ENCODE measurements around the gene PDGFD.

Gene PDGFD

GRCh38 chr11:104164028-104164520 lies at the start of gene PDGFD:
PDGFD (minus strand) TSS chr11:104164147.
- DNase-seq (ENCODE audit: low read depth, low spot score), result no peak

GRCh38 chr11:104206936-104207335 lies 43.0 kb upstream of the PDGFD start:
- no peak for DNase-seq (ENCODE audit: low read depth, low spot score)

DNA sequence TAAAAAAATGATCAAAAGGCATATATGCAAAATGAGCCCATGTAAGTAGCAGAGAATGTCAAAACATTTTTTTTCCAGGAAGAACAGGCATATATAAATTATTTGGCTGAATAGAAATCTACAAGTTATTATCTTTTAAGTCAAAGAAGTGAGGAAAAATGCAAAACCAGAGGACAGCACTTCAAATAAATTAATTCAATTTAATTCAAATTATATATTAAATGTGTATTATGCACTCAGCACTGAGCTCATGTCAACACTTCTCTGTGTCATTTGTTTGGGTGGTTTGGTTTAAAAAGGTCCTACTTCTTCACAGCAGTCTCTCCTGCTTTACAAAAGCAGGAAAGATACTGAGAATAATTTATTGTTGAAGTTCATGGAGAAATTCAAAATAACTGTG lies 41.9 kb upstream of the PDGFD start:
- DNase-seq (ENCODE audit: low read depth, low spot score), result no peak

DNA sequence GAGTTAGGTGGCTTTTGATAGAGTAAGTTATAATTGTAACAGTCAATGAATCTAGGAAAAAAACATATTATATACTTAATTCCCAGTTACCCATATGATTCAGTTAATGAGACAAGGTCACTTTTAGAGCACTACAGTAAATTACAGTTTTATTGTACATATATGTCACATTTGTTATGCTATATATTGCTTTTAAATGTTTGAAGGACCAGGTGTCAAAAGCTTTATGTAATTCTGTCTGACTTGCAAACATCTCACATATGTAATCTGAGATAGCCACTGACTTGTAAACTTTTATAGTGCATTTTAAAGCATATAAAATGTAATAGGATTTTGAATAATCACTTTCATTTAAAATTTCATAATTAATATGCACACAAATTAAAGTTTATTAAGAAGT lies 36.7 kb upstream of the PDGFD start:
- no peak for DNase-seq (ENCODE audit: low read depth, low spot score)

DNA sequence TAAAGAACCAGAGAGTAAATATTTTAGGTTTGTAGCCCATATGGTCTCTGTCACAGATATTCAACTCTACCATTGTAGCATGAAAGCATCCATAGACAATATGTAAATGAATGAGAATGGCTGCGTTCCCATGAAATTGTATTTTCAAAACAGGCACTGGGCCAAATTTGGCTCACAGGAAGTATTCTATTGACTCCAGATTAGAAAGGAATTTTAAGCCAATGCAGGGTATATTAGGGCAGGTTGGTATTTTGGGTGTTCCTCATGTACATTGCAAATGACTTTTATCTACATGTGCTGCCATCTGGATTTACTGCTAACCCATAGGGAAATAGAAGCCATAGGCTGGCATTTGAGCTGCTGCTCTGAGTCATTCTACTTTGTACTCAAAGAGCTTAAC lies 35.1 kb upstream of the PDGFD start:
- no peak for DNase-seq (ENCODE audit: low read depth, low spot score)

DNA sequence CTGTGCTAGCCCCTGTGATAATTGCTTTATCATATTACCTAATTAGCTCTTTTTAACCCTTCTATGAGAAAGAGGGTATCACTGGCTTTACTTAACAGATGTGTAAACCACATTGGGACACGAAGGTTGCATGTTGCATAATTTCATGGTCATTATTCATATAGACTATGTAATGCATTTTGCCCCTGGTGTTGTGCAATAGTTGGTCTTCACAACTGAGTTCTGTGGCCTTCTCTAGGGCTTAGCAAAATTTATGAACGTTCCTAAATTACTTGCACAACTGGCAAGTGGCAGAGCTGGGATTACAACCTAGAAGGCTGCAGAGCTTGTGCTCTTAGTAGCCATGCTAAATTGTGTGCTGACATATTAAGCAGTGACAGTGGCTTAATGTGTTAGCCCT lies 34.6 kb upstream of the PDGFD start:
- no peak for DNase-seq (ENCODE audit: low read depth, low spot score)

GRCh38 chr11:104191124-104191523 lies 27.2 kb upstream of the PDGFD start:
- DNase-seq (ENCODE audit: low read depth, low spot score), result no peak

DNA sequence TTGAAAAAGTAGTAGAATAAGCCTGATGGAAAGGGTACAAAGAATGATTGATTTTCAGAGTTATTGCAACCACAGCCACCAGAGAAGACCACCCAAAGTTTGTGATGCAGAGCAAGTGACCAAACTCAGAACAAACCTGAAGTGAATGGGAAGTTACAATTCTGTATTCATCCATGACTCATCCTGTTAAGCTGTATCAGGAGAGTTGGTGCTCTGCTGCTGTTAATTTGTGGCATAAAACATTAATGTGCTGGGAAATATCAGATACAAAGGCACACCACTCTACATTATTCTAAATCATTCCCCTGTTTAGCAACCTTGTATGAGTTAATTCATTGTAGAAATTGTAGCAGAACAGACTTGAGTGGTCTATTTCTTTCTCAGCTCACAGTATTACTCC lies 19.6 kb upstream of the PDGFD start:
- no peak for DNase-seq (ENCODE audit: low read depth, low spot score)

DNA sequence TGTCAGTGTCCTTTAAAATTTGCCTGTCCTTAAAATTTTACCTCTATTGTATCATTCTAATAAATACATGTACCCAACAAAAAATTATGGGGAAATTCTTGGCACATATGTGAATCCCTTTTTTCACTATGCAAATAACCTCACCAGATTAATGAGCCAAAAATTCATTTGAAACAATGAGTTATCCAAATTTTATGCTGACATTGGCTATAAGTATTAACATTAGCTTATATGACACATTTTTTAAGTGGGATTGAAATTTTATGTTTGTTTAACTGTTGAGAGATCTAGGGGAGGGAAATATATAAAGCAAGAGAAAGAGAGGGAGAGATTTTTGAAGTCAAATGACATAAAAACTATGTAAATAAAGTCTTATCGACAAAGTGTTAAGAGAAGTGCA lies 11.8 kb upstream of the PDGFD start:
- no peak for DNase-seq (ENCODE audit: low read depth, low spot score)

DNA sequence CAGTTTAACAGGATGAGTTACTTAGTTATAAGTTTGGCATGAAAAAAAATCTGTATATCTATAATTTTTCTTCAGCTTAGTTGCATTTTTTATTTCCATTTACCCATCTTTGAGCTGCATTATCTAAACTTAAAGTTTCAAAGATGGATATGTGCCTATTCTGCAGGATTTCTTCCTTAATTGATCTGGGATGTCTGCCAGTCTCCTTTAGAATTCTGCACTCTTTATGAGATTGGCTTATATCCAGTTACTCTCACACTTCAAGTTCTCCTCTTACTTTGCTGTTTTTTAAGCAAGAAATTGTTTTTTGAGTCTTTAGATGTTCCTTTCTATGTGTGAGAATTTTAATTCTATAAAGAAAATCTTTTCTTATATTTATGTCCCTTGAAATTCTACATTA lies 5.1 kb upstream of the PDGFD start:
- DNase-seq (ENCODE audit: low read depth, low spot score), result no peak

DNA sequence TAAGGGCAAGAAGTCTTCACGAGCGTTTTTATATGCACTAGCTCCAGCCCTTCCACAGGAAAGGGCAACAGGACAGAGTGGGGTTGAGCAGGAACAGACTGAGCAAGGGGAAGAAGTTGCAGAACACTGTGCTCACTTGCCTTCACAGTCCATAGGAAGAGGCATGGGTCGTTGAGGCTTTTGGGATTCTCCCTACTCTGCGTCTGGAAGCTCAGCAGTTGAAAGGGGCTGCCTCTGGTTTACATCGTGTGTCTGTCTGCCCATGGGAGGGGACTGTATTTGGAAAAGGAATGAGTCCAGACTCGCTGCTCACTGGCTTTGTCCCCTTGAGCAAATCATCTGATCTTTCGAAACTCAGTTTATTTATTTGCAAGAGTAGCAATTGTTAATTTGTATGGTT lies 1.1 kb upstream of the PDGFD start:
- no peak for DNase-seq (ENCODE audit: low read depth, low spot score)

DNA sequence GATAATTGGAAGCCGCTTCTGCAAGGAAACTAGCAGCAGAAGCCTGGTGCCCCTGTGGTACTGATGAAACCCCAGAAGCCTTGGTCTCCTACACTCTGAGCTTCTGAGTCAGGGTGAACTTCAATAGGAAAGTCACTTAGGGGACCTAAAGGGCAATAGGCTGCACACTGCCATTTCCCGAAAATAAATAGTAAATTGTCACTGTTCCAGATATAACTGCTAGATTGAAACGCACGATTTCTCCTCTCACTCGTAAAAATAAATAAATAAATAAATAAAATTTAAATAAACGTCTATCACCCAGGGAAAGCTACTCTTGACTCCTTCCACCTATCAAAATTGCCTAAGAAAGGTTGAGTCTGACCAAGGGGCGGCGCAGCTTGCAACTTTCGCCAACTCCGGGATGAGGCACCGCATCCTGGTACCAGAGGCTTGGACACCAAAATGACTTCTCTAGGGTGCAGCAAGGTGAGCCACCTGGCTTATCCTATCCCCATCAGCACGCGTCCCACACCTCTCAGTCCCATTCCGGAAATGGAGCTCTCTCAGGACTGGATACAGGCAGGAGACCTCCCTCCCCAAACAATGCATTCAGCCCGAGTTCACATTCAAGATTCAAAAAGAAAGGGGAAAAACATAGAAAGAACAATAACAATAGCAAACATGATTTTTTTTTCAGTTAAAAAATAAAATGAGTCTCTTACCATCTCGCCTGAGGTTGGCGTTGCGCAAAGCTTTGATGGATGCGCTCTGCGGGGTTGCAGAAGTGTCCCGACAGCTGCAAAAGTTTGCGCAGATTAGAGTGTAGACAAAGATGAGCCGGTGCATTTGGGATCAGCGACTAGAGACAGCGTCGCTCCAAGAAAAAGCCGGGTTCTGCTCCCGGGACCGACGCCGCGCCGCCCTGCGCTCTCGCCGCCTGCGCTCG lies 583 bp downstream of the PDGFD start:
- no peak for DNase-seq (ENCODE audit: low read depth, low spot score)

- DNase-seq (ENCODE audit: low read depth, low spot score), result no peak
Observed at GRCh38 chr11:104161751-104162450, 2.0 kb downstream of the PDGFD start.

DNA sequence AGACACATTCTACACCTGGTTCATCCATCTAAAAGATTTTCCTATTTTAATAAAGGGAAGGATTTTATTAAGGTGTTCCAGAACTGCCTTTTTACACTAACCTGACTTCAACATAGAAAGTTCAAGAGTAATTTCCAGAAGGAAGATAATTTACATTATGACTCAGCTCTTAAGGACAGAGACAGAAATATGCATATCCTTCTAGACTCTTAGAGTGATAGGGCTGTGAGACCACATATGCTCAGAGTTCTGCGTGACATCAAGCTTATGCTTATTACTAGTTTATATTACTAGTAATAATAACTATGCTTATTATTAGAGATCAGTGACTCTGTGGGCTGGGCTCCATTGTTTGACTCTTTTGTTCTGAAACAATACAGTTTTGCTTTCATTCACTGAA lies 4.6 kb downstream of the PDGFD start:
- DNase-seq (ENCODE audit: low read depth, low spot score), result no peak

GRCh38 chr11:104155375-104155774 lies 8.6 kb downstream of the PDGFD start:
- DNase-seq (ENCODE audit: low read depth, low spot score), result no peak

DNA sequence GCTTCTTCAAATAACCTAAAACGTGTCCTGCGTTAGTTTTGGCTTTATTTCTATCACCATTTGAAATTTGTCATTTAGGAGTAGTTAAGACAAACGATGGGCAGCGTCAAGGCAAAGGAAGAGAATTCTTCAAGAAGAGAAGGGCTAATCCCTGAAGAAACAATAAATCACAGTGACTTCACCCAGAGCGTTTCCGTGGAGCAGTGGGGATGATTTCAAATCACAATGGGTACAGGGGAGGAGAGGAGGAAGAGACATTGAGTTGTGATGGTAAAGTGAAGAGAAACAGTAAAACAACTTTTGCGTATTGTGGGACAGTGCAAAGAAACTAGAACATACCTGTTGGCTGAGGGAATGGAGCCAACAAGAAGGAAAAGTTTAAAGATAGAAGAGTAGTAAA lies 9.7 kb downstream of the PDGFD start:
- no peak for DNase-seq (ENCODE audit: low read depth, low spot score)

DNA sequence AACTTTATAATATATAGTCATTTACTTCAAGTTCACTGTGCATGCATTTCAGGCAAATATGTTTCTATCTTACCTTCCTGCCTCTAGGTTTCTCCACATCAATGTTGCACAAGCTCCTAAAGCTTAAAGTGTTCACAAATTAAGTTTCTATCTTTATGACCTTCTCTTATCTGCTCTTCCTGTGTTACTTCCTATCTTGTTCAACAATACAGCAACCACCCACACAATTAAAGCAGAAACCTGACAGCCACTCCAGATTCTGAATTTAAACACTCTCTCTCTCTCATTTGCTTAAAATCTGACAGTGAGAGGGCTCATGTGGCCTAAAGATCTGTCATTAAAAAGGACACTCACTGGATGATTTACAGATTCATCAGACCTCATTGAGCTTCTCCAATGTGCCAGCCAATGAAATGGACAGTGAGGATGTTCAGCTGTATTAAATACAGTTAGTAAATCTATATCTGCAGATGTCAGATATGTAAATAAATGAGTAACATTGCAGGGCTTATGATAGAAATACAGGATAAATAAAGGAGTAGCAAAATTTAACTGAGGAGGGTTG lies 10.9 kb downstream of the PDGFD start:
- no peak for DNase-seq (ENCODE audit: low read depth, low spot score)

DNA sequence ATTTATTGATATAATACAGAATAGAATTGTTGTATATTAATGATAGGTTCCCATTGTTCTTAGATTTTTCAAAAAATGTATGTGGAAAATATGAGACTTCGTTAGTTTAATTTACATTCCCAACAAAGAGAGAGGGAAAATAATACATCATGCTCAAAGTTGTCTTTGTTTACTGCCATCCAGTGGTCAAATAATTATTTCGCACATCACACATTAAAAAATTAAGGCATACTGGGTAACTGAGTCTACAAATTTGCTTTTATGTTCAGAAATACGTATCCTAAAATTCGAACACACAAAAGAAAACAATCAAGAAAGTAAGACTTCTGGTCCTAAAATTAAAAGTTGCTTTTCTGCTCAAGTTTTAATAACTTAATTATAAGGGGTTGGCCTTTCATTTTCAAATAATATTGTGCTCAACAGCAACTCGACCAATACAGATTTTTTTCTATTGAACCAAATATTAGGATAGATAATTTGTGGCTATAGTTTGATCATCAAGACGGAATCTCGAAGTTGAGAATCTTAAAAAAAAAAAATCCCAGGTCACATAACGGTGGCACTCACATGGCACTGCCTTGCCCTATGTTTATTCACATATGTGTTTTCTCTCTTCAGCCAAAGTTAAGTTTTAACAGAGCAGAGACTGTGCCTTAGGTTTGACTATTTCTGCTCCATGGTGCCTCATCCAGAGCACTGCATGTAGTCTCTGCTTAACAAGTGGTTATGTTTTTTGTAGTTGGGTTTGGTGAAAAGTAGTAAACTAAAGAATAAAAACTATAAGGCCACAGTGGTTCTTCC lies 12.3 kb downstream of the PDGFD start:
- DNase-seq (ENCODE audit: low read depth, low spot score), result no peak

DNA sequence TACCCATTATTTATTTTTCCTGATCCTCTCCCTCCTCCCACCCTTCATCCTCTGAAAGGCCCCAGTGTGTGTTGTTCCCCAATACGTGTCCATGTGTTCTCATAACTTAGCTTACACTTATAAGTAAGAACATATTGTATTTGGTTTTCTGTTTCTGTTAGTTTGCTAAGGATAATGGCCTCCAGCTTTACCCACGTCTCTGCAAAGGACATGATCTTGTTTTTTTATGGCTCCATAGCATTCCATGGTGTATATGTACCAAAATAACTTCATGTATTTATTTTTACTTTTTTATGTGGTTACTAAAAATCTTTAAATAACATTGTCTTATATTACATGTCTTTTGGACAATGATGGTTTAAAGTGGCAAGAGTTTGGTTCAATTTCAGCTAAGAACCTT lies 15.2 kb downstream of the PDGFD start:
- no peak for DNase-seq (ENCODE audit: low read depth, low spot score)

DNA sequence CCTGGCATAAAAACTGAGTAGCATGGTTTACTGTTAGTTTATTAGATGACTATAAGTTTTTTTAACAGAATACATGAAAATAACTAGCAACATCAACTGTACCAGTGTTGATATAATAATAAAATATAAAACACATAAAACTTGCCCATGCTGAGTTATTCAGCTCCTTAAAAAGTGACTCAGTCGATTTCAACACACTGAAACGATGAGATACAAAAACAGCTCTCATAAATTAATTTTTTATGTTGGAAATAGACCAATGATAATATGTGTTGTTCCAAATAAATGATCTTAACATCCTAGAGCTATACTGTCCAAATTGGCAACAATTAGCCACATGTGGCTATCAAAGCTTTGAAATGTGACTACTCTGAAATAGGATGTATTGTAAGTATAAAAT lies 15.9 kb downstream of the PDGFD start:
- no peak for DNase-seq (ENCODE audit: low read depth, low spot score)

GRCh38 chr11:104146943-104147342 lies 17.0 kb downstream of the PDGFD start:
- no peak for DNase-seq (ENCODE audit: low read depth, low spot score)

GRCh38 chr11:104146421-104146820 lies 17.5 kb downstream of the PDGFD start:
- no peak for DNase-seq (ENCODE audit: low read depth, low spot score)
